ENCODE measurements around the gene TAF5L.

The TAF5L gene

GRCh38 chr1:229664133-229664689 is 38.3 kb upstream of the TAF5L start:
- Histone ChIP-seq H3K4me3 (ENCODE audit: low read depth, low read length) (no peak overlapping the region), H3K79me2 (ENCODE audit: control insufficient read depth, insufficient read depth, low read length, poor library complexity) (no peaks in the 10 kb centered on the region), H2AK5ac (ENCODE audit: low read length) (no peak overlapping the region), H4K91ac (ENCODE audit: low read depth, low read length) (no peak overlapping the region), H3K27ac (ENCODE audit: low read depth, low read length) (no peak overlapping the region), H3K79me1 (ENCODE audit: low read length) (no peaks in the 10 kb centered on the region), H3K9ac (ENCODE audit: low read length) (no peak overlapping the region), H4K12ac (ENCODE audit: low read depth, low read length) (no peak overlapping the region), H3K36me3 (ENCODE audit: control insufficient read depth in 1 of 2, insufficient read depth in 2 of 2, low read length in 2 of 2) (peaks cover 4 to 11% of the 10 kb centered on the region in 2 experiments), H3K4me1 (ENCODE audit: control insufficient read depth in 1 of 2, insufficient read depth in 2 of 2, low read length in 2 of 2) (no peaks in the 10 kb centered on the region), H3K27me3 (ENCODE audit: insufficient read depth, low read length) (no peaks in the 10 kb centered on the region), H3K23ac (ENCODE audit: low read length) (no peak overlapping the region), H3K14ac (ENCODE audit: low read length) (no peak overlapping the region), H4K8ac (ENCODE audit: low read depth, low read length) (no peak overlapping the region), H2BK12ac (ENCODE audit: low read length) (no peak overlapping the region), H2BK120ac (ENCODE audit: insufficient read depth, low read length, poor library complexity) (no peak overlapping the region), H3K9me3 (ENCODE audit: insufficient read depth, low read depth, low read length) (peaks cover 2% of the 10 kb centered on the region), H3K18ac (ENCODE audit: low read length) (no peak overlapping the region), H2AFZ (ENCODE audit: insufficient read depth, low read length, poor library complexity) (no peak overlapping the region), H3K4ac (ENCODE audit: low read depth, low read length) (no peak overlapping the region), H3K4me2 (ENCODE audit: low read length) (no peak overlapping the region), H2BK5ac (ENCODE audit: low read depth, low read length, poor library complexity) (no peak overlapping the region)
- DNase-seq = no peak
- no CpG with 5 or more reads among the region's 9 CpGs for WGBS (ENCODE audit: extremely low coverage, insufficient coverage, insufficient read length)

- no peaks in the 10 kb centered on the region for H3K79me1 ChIP-seq (ENCODE audit: low read length)
- no peak overlapping the region for H3K23ac ChIP-seq (ENCODE audit: low read length)
- H3K18ac ChIP-seq (ENCODE audit: low read length) = no peak overlapping the region
- H3K4me1 ChIP-seq (ENCODE audit: control insufficient read depth in 1 of 2, insufficient read depth in 2 of 2, low read length in 2 of 2) = no peaks in the 10 kb centered on the region
- H2AK5ac ChIP-seq (ENCODE audit: low read length) = no peak overlapping the region
- H3K9ac ChIP-seq (ENCODE audit: low read length) = no peak overlapping the region
- H2BK5ac ChIP-seq (ENCODE audit: low read depth, low read length, poor library complexity) = no peak overlapping the region
- no CpG with 5 or more reads among the region's 8 CpGs for WGBS (ENCODE audit: extremely low coverage, insufficient coverage, insufficient read length)
- H3K4ac ChIP-seq (ENCODE audit: low read depth, low read length) = no peak overlapping the region
- no peak overlapping the region for H3K14ac ChIP-seq (ENCODE audit: low read length)
- no peak overlapping the region for H3K4me3 ChIP-seq (ENCODE audit: low read depth, low read length)
- no peak overlapping the region for H3K27ac ChIP-seq (ENCODE audit: low read depth, low read length)
- no peak for DNase-seq
- no peaks in the 10 kb centered on the region for H3K79me2 ChIP-seq (ENCODE audit: control insufficient read depth, insufficient read depth, low read length, poor library complexity)
- no peak overlapping the region for H2BK120ac ChIP-seq (ENCODE audit: insufficient read depth, low read length, poor library complexity)
- H3K4me2 ChIP-seq (ENCODE audit: low read length) = no peak overlapping the region
- no peak overlapping the region for H4K12ac ChIP-seq (ENCODE audit: low read depth, low read length)
- H2BK12ac ChIP-seq (ENCODE audit: low read length) = no peak overlapping the region
- peaks cover 2% of the 10 kb centered on the region for H3K9me3 ChIP-seq (ENCODE audit: insufficient read depth, low read depth, low read length)
- no peaks in the 10 kb centered on the region for H3K27me3 ChIP-seq (ENCODE audit: insufficient read depth, low read length)
- no peak overlapping the region for H4K8ac ChIP-seq (ENCODE audit: low read depth, low read length)
- H4K91ac ChIP-seq (ENCODE audit: low read depth, low read length) = peak overlapping the region; percentile 28
- H3K36me3 ChIP-seq (ENCODE audit: control insufficient read depth in 1 of 2, insufficient read depth in 2 of 2, low read length in 2 of 2) = peaks cover 4 to 10% of the 10 kb centered on the region in 2 experiments
- H2AFZ ChIP-seq (ENCODE audit: insufficient read depth, low read length, poor library complexity) = no peak overlapping the region
Observed at GRCh38 chr1:229661897-229662296, 36.0 kb upstream of the TAF5L start.

GRCh38 chr1:229661022-229661877 is 35.3 kb upstream of the TAF5L start:
- Histone ChIP-seq H3K79me2 (ENCODE audit: control insufficient read depth, insufficient read depth, low read length, poor library complexity) (no peaks in the 10 kb centered on the region), H3K9ac (ENCODE audit: low read length) (no peak overlapping the region), H3K14ac (ENCODE audit: low read length) (no peak overlapping the region), H3K18ac (ENCODE audit: low read length) (no peak overlapping the region), H4K12ac (ENCODE audit: low read depth, low read length) (no peak overlapping the region), H3K4ac (ENCODE audit: low read depth, low read length) (no peak overlapping the region), H2BK5ac (ENCODE audit: low read depth, low read length, poor library complexity) (no peak overlapping the region), H3K79me1 (ENCODE audit: low read length) (no peaks in the 10 kb centered on the region), H2AFZ (ENCODE audit: insufficient read depth, low read length, poor library complexity) (no peak overlapping the region), H2AK5ac (ENCODE audit: low read length) (no peak overlapping the region), H3K9me3 (ENCODE audit: insufficient read depth, low read depth, low read length) (peaks cover 2% of the 10 kb centered on the region), H3K4me3 (ENCODE audit: low read depth, low read length) (no peak overlapping the region), H2BK12ac (ENCODE audit: low read length) (peak overlapping the region; percentile 6), H3K27me3 (ENCODE audit: insufficient read depth, low read length) (no peaks in the 10 kb centered on the region), H4K91ac (ENCODE audit: low read depth, low read length) (peak overlapping the region; percentile 28), H4K8ac (ENCODE audit: low read depth, low read length) (peak overlapping the region; percentile 50), H3K4me1 (ENCODE audit: control insufficient read depth in 1 of 2, insufficient read depth in 2 of 2, low read length in 2 of 2) (no peaks in the 10 kb centered on the region), H2BK120ac (ENCODE audit: insufficient read depth, low read length, poor library complexity) (no peak overlapping the region), H3K4me2 (ENCODE audit: low read length) (no peak overlapping the region), H3K23ac (ENCODE audit: low read length) (no peak overlapping the region), H3K27ac (ENCODE audit: low read depth, low read length) (no peak overlapping the region), H3K36me3 (ENCODE audit: control insufficient read depth in 1 of 2, insufficient read depth in 2 of 2, low read length in 2 of 2) (peaks cover 4 to 12% of the 10 kb centered on the region in 2 experiments)
- DNase-seq = peak; percentile 46 to 80
- no CpG with 5 or more reads among the region's 19 CpGs for WGBS (ENCODE audit: extremely low coverage, insufficient coverage, insufficient read length)

- H3K4ac ChIP-seq (ENCODE audit: low read depth, low read length) = no peak overlapping the region
- H2BK5ac ChIP-seq (ENCODE audit: low read depth, low read length, poor library complexity) = no peak overlapping the region
- H4K8ac ChIP-seq (ENCODE audit: low read depth, low read length) = no peak overlapping the region
- no peak overlapping the region for H3K27ac ChIP-seq (ENCODE audit: low read depth, low read length)
- H3K9ac ChIP-seq (ENCODE audit: low read length) = no peak overlapping the region
- H3K4me3 ChIP-seq (ENCODE audit: low read depth, low read length) = no peak overlapping the region
- no peak for DNase-seq
- no peak overlapping the region for H3K14ac ChIP-seq (ENCODE audit: low read length)
- H3K79me2 ChIP-seq (ENCODE audit: control insufficient read depth, insufficient read depth, low read length, poor library complexity) = no peaks in the 10 kb centered on the region
- no peaks in the 10 kb centered on the region for H3K27me3 ChIP-seq (ENCODE audit: insufficient read depth, low read length)
- H2AFZ ChIP-seq (ENCODE audit: insufficient read depth, low read length, poor library complexity) = no peak overlapping the region
- no peak overlapping the region for H3K18ac ChIP-seq (ENCODE audit: low read length)
- no peak overlapping the region for H4K91ac ChIP-seq (ENCODE audit: low read depth, low read length)
- no peaks in the 10 kb centered on the region for H3K4me1 ChIP-seq (ENCODE audit: control insufficient read depth in 1 of 2, insufficient read depth in 2 of 2, low read length in 2 of 2)
- H3K23ac ChIP-seq (ENCODE audit: low read length) = no peak overlapping the region
- H3K36me3 ChIP-seq (ENCODE audit: control insufficient read depth in 1 of 2, insufficient read depth in 2 of 2, low read length in 2 of 2) = peaks cover 7 to 23% of the 10 kb centered on the region in 2 experiments
- no peaks in the 10 kb centered on the region for H3K79me1 ChIP-seq (ENCODE audit: low read length)
- no peak overlapping the region for H3K4me2 ChIP-seq (ENCODE audit: low read length)
- no peak overlapping the region for H2BK12ac ChIP-seq (ENCODE audit: low read length)
- WGBS (ENCODE audit: extremely low coverage, insufficient coverage, insufficient read length) = no CpG with 5 or more reads among the region's 2 CpGs
- H4K12ac ChIP-seq (ENCODE audit: low read depth, low read length) = no peak overlapping the region
- H3K9me3 ChIP-seq (ENCODE audit: insufficient read depth, low read depth, low read length) = no peaks in the 10 kb centered on the region
- H2AK5ac ChIP-seq (ENCODE audit: low read length) = no peak overlapping the region
- no peak overlapping the region for H2BK120ac ChIP-seq (ENCODE audit: insufficient read depth, low read length, poor library complexity)
Observed at GRCh38 chr1:229657993-229658755, 32.3 kb upstream of the TAF5L start.
